Activated CD8-positive, alpha-beta memory T cell treated with anti-CD3 and anti-CD28 coated beads, Interleukin-2, amount 50 U/mL, for 1 hour (primary cell): ENCODE results near the gene PLOD1.
A peak's percentile ranks its signal among the peaks of the same experiment; 100 is the strongest.
"Not testable (repeated sequence)": the region's sequence is repeated elsewhere in the genome, so short reads cannot be mapped to it uniquely, and the experiment has no call there.

ENCODE experiments used
- DNase-seq: peaks from one replicate; pipeline ENCODE4 v3.0.0-alpha.2; 2020; ENCODE audit errors: extremely low read depth

Gene PLOD1

GRCh38 chr1:11934302-11935056, at the start of gene PLOD1:
Gene PLOD1, plus strand, starts transcription at chr1:11934717. Its CDS starts 63 bp downstream, at chr1:11934780.
- DNase-seq: peak; percentile 39

- DNase-seq: no peak
These were observed 48.6 kb upstream of the PLOD1 start for GRCh38 chr1:11885916-11886315.

GRCh38 chr1:11886986-11887665, 47.4 kb upstream of the PLOD1 start:
- no peak for DNase-seq

GRCh38 chr1:11887666-11888007, 46.9 kb upstream of the PLOD1 start:
- no peak for DNase-seq

GRCh38 chr1:11888206-11888876, 46.2 kb upstream of the PLOD1 start:
- no peak for DNase-seq

GRCh38 chr1:11888877-11889208, 45.7 kb upstream of the PLOD1 start:
- DNase-seq: no peak

- DNase-seq: no peak
These were observed 42.9 kb upstream of the PLOD1 start for GRCh38 chr1:11891433-11892186.

GRCh38 chr1:11893907-11894251, 40.6 kb upstream of the PLOD1 start:
- DNase-seq: peak; percentile 23

- DNase-seq: not testable (repeated sequence)
These were observed 40.0 kb upstream of the PLOD1 start for GRCh38 chr1:11894501-11894900.

- DNase-seq: no peak
These were observed 36.3 kb upstream of the PLOD1 start for GRCh38 chr1:11898086-11898785.

GRCh38 chr1:11898831-11899467, 35.6 kb upstream of the PLOD1 start:
- no peak for DNase-seq

GRCh38 chr1:11901446-11901845, 33.1 kb upstream of the PLOD1 start:
- not testable (repeated sequence) for DNase-seq

- no peak for DNase-seq
These were observed 31.3 kb upstream of the PLOD1 start for GRCh38 chr1:11903210-11903609.

- not testable (repeated sequence) for DNase-seq
These were observed 30.4 kb upstream of the PLOD1 start for GRCh38 chr1:11904156-11904555.

- DNase-seq: no peak
These were observed 29.5 kb upstream of the PLOD1 start for GRCh38 chr1:11904978-11905377.

- DNase-seq: no peak
These were observed 27.6 kb upstream of the PLOD1 start for GRCh38 chr1:11906870-11907269.

- peak; percentile 80 for DNase-seq
These were observed 27.0 kb upstream of the PLOD1 start for GRCh38 chr1:11907275-11908094.

- DNase-seq: peak; percentile 40
These were observed 26.3 kb upstream of the PLOD1 start for GRCh38 chr1:11908095-11908675.

- DNase-seq: not testable (repeated sequence)
These were observed 23.6 kb upstream of the PLOD1 start for GRCh38 chr1:11910914-11911228.

- no peak for DNase-seq
These were observed 22.5 kb upstream of the PLOD1 start for GRCh38 chr1:11912000-11912399.
